Kasumi-1 (cell line): ENCODE data around the gene LILRB3.
"Not testable (repeated sequence)": the region's sequence is repeated elsewhere in the genome, so short reads cannot be mapped to it uniquely, and the experiment has no call there.

Experiments used
- DNase-seq, 2 experiments: peaks; one replicate each; lab custom pipeline; 2025; lab: John Stamatoyannopoulos, UW

LILRB3 gene

GRCh38 chr19:54242234-54242633, 19.4 kb upstream of the LILRB3 start:
- not testable (repeated sequence) for DNase-seq

- DNase-seq: not testable (repeated sequence)
Measured at GRCh38 chr19:54240372-54241336, 17.8 kb upstream of the LILRB3 start.

- DNase-seq: not testable (repeated sequence)
Measured at GRCh38 chr19:54239491-54240371, 16.9 kb upstream of the LILRB3 start.

- DNase-seq: no peak
Measured at GRCh38 chr19:54233941-54234340, 11.1 kb upstream of the LILRB3 start.

GRCh38 chr19:54231077-54231931, 8.5 kb upstream of the LILRB3 start:
- DNase-seq: peak; percentile 55 to 58

- DNase-seq: no peak
Measured at GRCh38 chr19:54230031-54230430, 7.2 kb upstream of the LILRB3 start.

GRCh38 chr19:54229146-54229545, 6.3 kb upstream of the LILRB3 start:
- DNase-seq: no peak

GRCh38 chr19:54224619-54225018, 1.8 kb upstream of the LILRB3 start:
- DNase-seq: not testable (repeated sequence)

GRCh38 chr19:54223937-54224281, 1.1 kb upstream of the LILRB3 start:
- DNase-seq: not testable (repeated sequence)

GRCh38 chr19:54223277-54223936, 600 bp upstream of the LILRB3 start:
- not testable (repeated sequence) for DNase-seq

GRCh38 chr19:54221947-54222346, 860 bp downstream of the LILRB3 start:
- DNase-seq: not testable (repeated sequence)

- DNase-seq: not testable (repeated sequence)
Measured at GRCh38 chr19:54219702-54220101, 3.1 kb downstream of the LILRB3 start.

- DNase-seq: no peak
Measured at GRCh38 chr19:54218960-54219661, 3.7 kb downstream of the LILRB3 start.

- no peak for DNase-seq
Measured at GRCh38 chr19:54218259-54218658, 4.5 kb downstream of the LILRB3 start.

- not testable (repeated sequence) for DNase-seq
Measured at GRCh38 chr19:54217517-54218247, 5.1 kb downstream of the LILRB3 start.

GRCh38 chr19:54216869-54217268, 5.9 kb downstream of the LILRB3 start:
- no peak for DNase-seq

GRCh38 chr19:54214734-54215133, 8.1 kb downstream of the LILRB3 start:
- not testable (repeated sequence) for DNase-seq

- DNase-seq: not testable (repeated sequence)
Measured at GRCh38 chr19:54214217-54214616, 8.6 kb downstream of the LILRB3 start.

- no peak for DNase-seq
Measured at GRCh38 chr19:54211235-54211634, 11.6 kb downstream of the LILRB3 start.
